NCI-H524 (cell line): ENCODE measurements around the gene NAV1.
"Not testable (repeated sequence)": the region's sequence is repeated elsewhere in the genome, so short reads cannot be mapped to it uniquely, and the experiment has no call there.

ENCODE experiments used
- DNase-seq, 2 experiments: peaks; one replicate each; lab custom pipeline; 2025; lab: John Stamatoyannopoulos, UW

NAV1 gene

GRCh38 chr1:201538612-201539551, at the start of gene NAV1:
NAV1 (plus strand) TSS chr1:201539127; CDS start chr1:201622885, 83,758 bp downstream.
- DNase-seq, result peak; percentile 38 to 46

- DNase-seq, result no peak
Observed at GRCh38 chr1:201489643-201490261, 49.2 kb upstream of the NAV1 start.

- DNase-seq, result no peak
Observed at GRCh38 chr1:201490708-201491131, 48.2 kb upstream of the NAV1 start.

GRCh38 chr1:201491896-201492511, 46.9 kb upstream of the NAV1 start:
- no peak for DNase-seq

- DNase-seq, result not testable (repeated sequence)
Observed at GRCh38 chr1:201493026-201493656, 45.8 kb upstream of the NAV1 start.

GRCh38 chr1:201493757-201494617, 44.9 kb upstream of the NAV1 start:
- no peak for DNase-seq

- DNase-seq, result peak in 1 of 2 experiments; percentile 50
Observed at GRCh38 chr1:201495551-201496295, 43.2 kb upstream of the NAV1 start.

GRCh38 chr1:201496296-201496690, 42.6 kb upstream of the NAV1 start:
- DNase-seq, result no peak

GRCh38 chr1:201497935-201498509, 40.9 kb upstream of the NAV1 start:
- no peak for DNase-seq

GRCh38 chr1:201498621-201499020, 40.3 kb upstream of the NAV1 start:
- DNase-seq, result no peak

GRCh38 chr1:201499191-201499590, 39.7 kb upstream of the NAV1 start:
- DNase-seq, result no peak

GRCh38 chr1:201499795-201500669, 38.9 kb upstream of the NAV1 start:
- no peak for DNase-seq

GRCh38 chr1:201500670-201501120, 38.2 kb upstream of the NAV1 start:
- no peak for DNase-seq

- no peak for DNase-seq
Observed at GRCh38 chr1:201501144-201501543, 37.8 kb upstream of the NAV1 start.

GRCh38 chr1:201501812-201502510, 37.0 kb upstream of the NAV1 start:
- DNase-seq, result no peak

- DNase-seq, result no peak
Observed at GRCh38 chr1:201502511-201502857, 36.4 kb upstream of the NAV1 start.

- no peak for DNase-seq
Observed at GRCh38 chr1:201503397-201504176, 35.3 kb upstream of the NAV1 start.

GRCh38 chr1:201504179-201504631, 34.7 kb upstream of the NAV1 start:
- DNase-seq, result no peak
